WTC11 (cell line): ENCODE data around the gene DCUN1D3. TPM values are rescaled to one million over a fixed set of nuclear protein-coding genes. Genes with fewer than 3 reads are reported as not detected.

ENCODE experiments used
- ATAC-seq: fragments of 200-7000 bp; cut with Tn5 transposase; 2 replicates; pipeline ENCODE4 v1.10.0; 2021; ENCODE audit warnings: mild to moderate bottlenecking, moderate library complexity
- CTCF ChIA-PET: fragments of 300-600 bp; sonication (Branson Sonifier 250); formaldehyde crosslinking; loops from one replicate; lab custom pipeline; 2021; ENCODE audit warnings: antibody characterized with exemption; lab: Charles Lee
- POLR2A ChIA-PET: fragments of 350-600 bp; sonication (Branson Sonifier 250); formaldehyde crosslinking; loops from one replicate; lab custom pipeline; 2021; ENCODE audit warnings: antibody characterized with exemption; lab: Charles Lee
- DNase-seq: peaks from one replicate; pipeline ENCODE4 v3.0.0; 2021; ENCODE audit warnings: low spot score
- H3K27ac Mint-ChIP-seq: 2 replicates; pipeline ENCODE4 v1.8.0; 2021; ENCODE audit warnings: mixed read lengths
- H3K27me3 Mint-ChIP-seq: 2 replicates; pipeline ENCODE4 v1.8.0; 2021; ENCODE audit warnings: low read depth, mild to moderate bottlenecking, moderate library complexity, mixed read lengths
- H3K36me3 Mint-ChIP-seq: 2 replicates; pipeline ENCODE4 v1.8.0; 2021; ENCODE audit warnings: mixed read lengths
- H3K4me1 Mint-ChIP-seq: 2 replicates; pipeline ENCODE4 v1.8.0; 2022; ENCODE audit warnings: mixed read lengths
- H3K4me3 Mint-ChIP-seq: 2 replicates; pipeline ENCODE4 v1.8.0; 2021; ENCODE audit warnings: mild to moderate bottlenecking, moderate library complexity, mixed read lengths
- H3K9me3 Mint-ChIP-seq: 2 replicates; pipeline ENCODE4 v1.8.0; 2021; ENCODE audit warnings: mixed read lengths
- CREM ChIP-seq: sonication (generic); formaldehyde crosslinking; IDR thresholded peaks from 2 replicates; pipeline ENCODE4 v1.8.1; 2022; ENCODE audit warnings: mild to moderate bottlenecking, missing genetic modification reagents, moderate library complexity
- EMX1 ChIP-seq: fragments of 250-450 bp; sonication (Bioruptor Pico); IDR thresholded peaks from 2 replicates; pipeline ENCODE4 v1.8.0; 2021; ENCODE audit warnings: mild to moderate bottlenecking
- FOXJ3 ChIP-seq: sonication (generic); formaldehyde crosslinking; IDR thresholded peaks from 2 replicates; pipeline ENCODE4 v1.9.0; 2021; ENCODE audit warnings: missing genetic modification reagents, mild to moderate bottlenecking, borderline replicate concordance
- FOXP4 ChIP-seq: sonication (generic); formaldehyde crosslinking; IDR thresholded peaks from 2 replicates; pipeline ENCODE4 v1.8.0; 2022; ENCODE audit warnings: mild to moderate bottlenecking, missing genetic modification reagents
- GABPB1 ChIP-seq: sonication (generic); formaldehyde crosslinking; IDR thresholded peaks from 2 replicates; pipeline ENCODE4 v1.8.1; 2023; ENCODE audit warnings: mild to moderate bottlenecking, missing genetic modification reagents
- GTF2I ChIP-seq: fragments of 250-450 bp; sonication (Bioruptor Pico); conservative IDR thresholded peaks from 2 replicates; pipeline ENCODE4 v1.4.0; 2021; ENCODE audit warnings: mild to moderate bottlenecking
- NFATC4 ChIP-seq: fragments of 250-450 bp; sonication (Bioruptor Pico); IDR thresholded peaks from 2 replicates; pipeline ENCODE4 v1.9.0; 2021; ENCODE audit warnings: mild to moderate bottlenecking
- NFE2L1 ChIP-seq: sonication (generic); formaldehyde crosslinking; IDR thresholded peaks from 2 replicates; pipeline ENCODE4 v1.8.1; 2023; ENCODE audit warnings: missing genetic modification reagents
- RORB ChIP-seq: fragments of 250-450 bp; sonication (Bioruptor Pico); IDR thresholded peaks from 2 replicates; pipeline ENCODE4 v1.9.0; 2021; ENCODE audit warnings: mild to moderate bottlenecking
- SOX15 ChIP-seq: fragments of 250-450 bp; sonication (Bioruptor Pico); IDR thresholded peaks from 2 replicates; pipeline ENCODE4 v1.9.0; 2021; ENCODE audit warnings: mild to moderate bottlenecking
- ZNF512 ChIP-seq: sonication (generic); formaldehyde crosslinking; IDR thresholded peaks from 2 replicates; pipeline ENCODE4 v1.8.1; 2022; ENCODE audit warnings: missing genetic modification reagents, borderline replicate concordance
- ZNF532 ChIP-seq: fragments of 250-450 bp; sonication (Bioruptor Pico); IDR thresholded peaks from 2 replicates; pipeline ENCODE4 v1.9.0; 2021; ENCODE audit warnings: mild to moderate bottlenecking, borderline replicate concordance
- total RNA-seq: library from RNA; stranded (reverse); gene quantifications from 3 replicates; pipeline ENCODE4 v1.2.3, GENCODE V29; 2021
- TF ChIP-seq, protein P1 (sequence below): sonication (generic); formaldehyde crosslinking; IDR thresholded peaks from 2 replicates; pipeline ENCODE4 v1.8.0; 2022; ENCODE audit warnings: mild to moderate bottlenecking, missing genetic modification reagents
- TF ChIP-seq, protein P2 (sequence below): sonication (generic); formaldehyde crosslinking; IDR thresholded peaks from 2 replicates; pipeline ENCODE4 v1.8.0; 2022; ENCODE audit warnings: mild to moderate bottlenecking, missing genetic modification reagents

The DCUN1D3 gene
- total RNA-seq, 1 experiment from 2014 or later: 14.7 TPM

DNA sequence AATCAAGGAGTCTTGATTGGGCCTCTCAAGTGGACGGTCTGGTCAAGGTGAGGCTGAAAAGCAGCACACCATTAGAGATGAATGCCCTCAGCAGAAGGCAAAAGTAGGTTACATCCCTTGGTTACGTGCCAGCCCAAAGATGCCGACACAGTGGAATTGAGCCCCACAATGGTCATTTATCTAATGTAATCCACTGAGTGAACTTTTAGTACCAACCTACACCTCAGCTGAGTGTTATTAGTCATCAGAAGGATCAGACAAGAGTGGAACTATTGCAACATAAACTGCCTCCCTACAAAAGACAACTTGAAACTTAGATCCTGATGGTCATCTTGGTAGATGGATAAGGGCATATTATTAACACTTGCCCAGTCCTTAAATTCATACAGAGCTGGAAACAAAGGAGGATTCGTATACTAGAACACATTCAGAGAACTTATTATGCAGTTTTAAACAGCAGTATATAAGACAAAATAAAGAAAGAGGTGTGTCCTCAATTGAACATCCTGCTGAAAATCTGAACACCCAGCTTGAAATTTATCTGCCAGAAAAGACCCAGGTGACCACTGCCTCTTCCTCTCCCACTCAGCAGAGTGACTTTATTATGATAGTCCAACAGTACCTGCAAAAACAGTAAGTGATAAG, 2.8 kb downstream of the DCUN1D3 start:
- TF ChIP-seq EMX1 (CRISPR knock-in tag) (no peak), SOX15 (no peak), FOXP4 (CRISPR knock-in tag) (no peak), ZNF532 (CRISPR knock-in tag) (no peak), FOXJ3 (CRISPR knock-in tag) (no peak), NFATC4 (CRISPR knock-in tag) (no peak), GABPB1 (no peak), ZNF512 (CRISPR knock-in tag) (no peak), NFE2L1 (CRISPR knock-in tag) (no peak), GTF2I (CRISPR knock-in tag) (no peak), CREM (CRISPR knock-in tag) (no peak)
- TF ChIP-seq, protein P1, sequence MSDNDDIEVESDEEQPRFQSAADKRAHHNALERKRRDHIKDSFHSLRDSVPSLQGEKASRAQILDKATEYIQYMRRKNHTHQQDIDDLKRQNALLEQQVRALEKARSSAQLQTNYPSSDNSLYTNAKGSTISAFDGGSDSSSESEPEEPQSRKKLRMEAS (CRISPR knock-in tag): no peak
- TF ChIP-seq, protein P2, sequence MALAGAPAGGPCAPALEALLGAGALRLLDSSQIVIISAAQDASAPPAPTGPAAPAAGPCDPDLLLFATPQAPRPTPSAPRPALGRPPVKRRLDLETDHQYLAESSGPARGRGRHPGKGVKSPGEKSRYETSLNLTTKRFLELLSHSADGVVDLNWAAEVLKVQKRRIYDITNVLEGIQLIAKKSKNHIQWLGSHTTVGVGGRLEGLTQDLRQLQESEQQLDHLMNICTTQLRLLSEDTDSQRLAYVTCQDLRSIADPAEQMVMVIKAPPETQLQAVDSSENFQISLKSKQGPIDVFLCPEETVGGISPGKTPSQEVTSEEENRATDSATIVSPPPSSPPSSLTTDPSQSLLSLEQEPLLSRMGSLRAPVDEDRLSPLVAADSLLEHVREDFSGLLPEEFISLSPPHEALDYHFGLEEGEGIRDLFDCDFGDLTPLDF (CRISPR knock-in tag): no peak
- CTCF ChIA-PET: interaction anchor here (0.7 kb wide), 1 partner anchor 7 kb away, joined by 3 read pairs; no protein-coding TSS in a partner anchor
- POLR2A ChIA-PET: no interaction called here
- Mint-ChIP-seq H3K36me3 (peaks cover 23% of the 10 kb centered on the region), H3K9me3 (no peaks in the 10 kb centered on the region), H3K4me3 (no peak overlapping the region), H3K4me1 (peaks cover 29% of the 10 kb centered on the region), H3K27ac (no peak overlapping the region), H3K27me3 (no peaks in the 10 kb centered on the region)
- ATAC-seq (no peak), DNase-seq (no peak)

DNA sequence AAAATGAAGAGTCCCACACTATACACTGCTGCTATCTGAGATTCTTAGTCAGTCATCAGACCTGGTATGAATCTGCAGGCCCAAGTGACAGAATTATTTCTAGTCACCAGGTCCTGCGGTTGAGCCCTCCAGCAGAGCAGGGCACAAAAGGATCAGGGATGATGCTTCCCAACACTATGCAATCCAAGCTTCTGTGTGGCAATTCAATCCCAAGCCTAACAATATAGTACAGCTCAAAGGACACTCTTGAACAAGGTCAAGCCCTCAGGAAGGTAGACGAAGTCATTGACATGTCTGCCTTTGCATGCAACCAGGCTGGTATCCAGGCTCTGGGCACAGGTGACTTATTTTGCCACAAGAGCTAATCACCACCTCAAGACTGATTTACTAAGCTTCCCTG, 5.8 kb downstream of the DCUN1D3 start:
- ATAC-seq (no peak), DNase-seq (no peak)
- H3K27ac Mint-ChIP-seq: no peak overlapping the region
- POLR2A ChIA-PET: no interaction called here
- peaks cover 23% of the 10 kb centered on the region for H3K36me3 Mint-ChIP-seq
- H3K9me3 Mint-ChIP-seq: no peaks in the 10 kb centered on the region
- no peaks in the 10 kb centered on the region for H3K27me3 Mint-ChIP-seq
- H3K4me3 Mint-ChIP-seq: no peak overlapping the region
- TF ChIP-seq GABPB1: peak; percentile 42; the same call in 1 of the 2 replicates
- no peak for TF ChIP-seq RORB (CRISPR knock-in tag)
- peaks cover 31% of the 10 kb centered on the region for H3K4me1 Mint-ChIP-seq
- CTCF ChIA-PET: no interaction called here
